GM18861 (cell line): Measurements from ENCODE around the gene SLC4A3.

Experiments
- ATAC-seq: cut with Tn5 transposase; IDR thresholded peaks from one replicate; pipeline ENCODE4 v1.9.1; 2021; ENCODE audit not compliant: unreplicated experiment

SLC4A3 gene

GRCh38 chr2:219611866-219612576, 15.4 kb upstream of the SLC4A3 start:
- ATAC-seq = no peak

DNA sequence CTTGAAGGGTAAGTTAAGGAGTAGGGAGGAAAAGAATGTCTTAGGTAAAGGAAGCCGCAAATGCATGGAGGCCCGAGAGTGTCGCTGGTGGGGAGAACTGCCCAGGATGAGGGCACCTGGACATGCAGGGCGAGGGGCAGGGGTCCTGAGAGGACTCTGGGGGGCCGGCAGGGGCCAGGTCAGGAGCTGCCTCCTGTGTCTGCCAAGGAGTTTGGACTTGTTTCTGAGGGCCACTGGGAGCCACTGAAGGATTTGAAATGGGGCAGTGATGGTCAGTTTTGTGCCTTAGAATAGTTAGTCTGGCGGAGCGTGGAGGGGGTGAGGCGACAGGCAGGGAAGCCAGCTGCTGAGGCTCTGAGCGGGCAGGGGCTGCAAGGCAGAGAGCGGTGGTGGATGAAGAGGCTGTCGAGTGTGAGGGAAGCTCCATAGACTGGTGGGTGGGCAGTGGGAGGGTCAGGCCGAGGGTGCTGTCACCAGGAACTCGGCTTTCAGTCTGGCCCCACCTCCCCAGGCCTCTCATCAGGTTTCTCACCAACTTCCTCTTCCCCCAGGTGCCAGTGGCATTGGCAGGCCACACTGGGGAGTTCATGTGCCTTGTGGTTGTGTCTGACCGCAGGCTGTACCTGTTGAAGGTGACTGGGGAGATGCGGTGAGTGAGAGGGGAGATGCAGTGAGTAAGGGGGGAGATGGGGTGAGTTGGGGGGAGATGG, 14.7 kb upstream of the SLC4A3 start:
- peak; percentile 57 for ATAC-seq

GRCh38 chr2:219613461-219614070, 13.9 kb upstream of the SLC4A3 start:
- no peak for ATAC-seq

DNA sequence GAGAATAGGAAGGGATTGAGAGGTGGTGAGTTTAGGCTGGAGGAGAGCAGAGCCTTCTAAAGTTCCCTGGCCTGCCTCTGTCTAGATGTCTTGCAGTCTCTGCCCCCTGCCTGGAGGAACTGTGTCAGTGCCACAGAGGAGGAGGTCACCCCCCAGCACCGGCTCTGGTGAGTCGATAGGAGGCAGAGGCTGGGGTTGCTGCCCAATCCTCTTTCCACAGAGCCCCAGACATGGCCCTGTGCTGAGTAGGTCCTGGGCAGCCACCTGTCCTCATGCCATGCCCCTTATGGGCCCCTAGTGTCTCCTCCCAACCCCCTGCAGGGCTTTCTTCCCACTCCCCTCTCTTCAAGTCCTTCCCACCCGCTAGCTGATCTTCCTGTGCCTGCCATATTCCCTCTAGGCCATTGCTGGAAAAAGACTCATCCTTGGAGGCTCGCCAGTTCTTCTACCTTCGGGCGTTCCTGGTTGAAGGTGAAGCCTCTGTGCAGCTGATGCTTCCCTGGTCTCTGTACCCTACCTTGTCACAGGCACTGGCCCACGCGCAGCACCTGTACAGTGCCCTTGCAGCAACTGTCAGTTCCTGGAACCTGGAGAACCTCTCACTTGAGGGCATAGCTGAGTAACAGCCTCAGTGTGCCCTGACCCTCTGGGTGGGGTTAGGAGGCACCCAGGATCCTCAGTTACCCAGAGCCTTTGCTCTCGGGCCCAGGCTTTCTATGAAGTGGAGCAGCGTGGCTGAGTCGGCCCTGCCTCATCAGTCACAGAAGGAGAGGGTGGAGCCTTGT, 13.2 kb upstream of the SLC4A3 start:
- no peak for ATAC-seq

DNA sequence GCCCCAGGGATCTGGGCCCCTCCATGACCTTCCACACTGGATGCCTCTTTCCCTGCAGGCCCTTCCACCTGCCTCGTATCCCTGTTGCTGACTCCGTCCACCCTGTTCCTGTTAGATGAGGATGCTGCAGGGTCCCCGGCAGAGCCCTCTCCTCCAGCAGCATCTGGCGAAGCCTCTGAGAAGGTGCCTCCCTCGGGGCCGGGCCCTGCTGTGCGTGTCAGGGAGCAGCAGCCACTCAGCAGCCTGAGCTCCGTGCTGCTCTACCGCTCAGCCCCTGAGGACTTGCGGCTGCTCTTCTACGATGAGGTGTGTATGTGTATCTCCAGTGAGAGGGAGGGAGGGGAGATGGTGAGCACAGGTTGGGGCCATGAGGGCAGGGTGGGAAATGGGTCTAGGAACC, 12.4 kb upstream of the SLC4A3 start:
- no peak for ATAC-seq

DNA sequence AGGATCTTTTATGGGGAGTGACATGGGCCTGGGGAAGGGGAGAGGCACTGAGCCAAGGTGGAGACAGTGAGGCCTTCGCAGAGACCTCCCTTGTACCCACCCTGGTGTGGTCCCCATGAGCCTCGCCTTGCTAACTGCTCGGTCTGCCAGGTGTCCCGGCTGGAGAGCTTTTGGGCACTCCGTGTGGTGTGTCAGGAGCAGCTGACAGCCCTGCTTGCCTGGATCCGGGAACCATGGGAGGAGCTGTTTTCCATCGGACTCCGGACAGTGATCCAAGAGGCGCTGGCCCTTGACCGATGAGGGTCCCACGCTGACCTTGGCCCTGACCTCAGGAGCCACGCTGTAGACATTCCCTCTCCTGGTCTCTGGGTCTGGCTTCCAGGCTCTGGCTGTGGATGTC, 11.5 kb upstream of the SLC4A3 start:
- no peak for ATAC-seq

DNA sequence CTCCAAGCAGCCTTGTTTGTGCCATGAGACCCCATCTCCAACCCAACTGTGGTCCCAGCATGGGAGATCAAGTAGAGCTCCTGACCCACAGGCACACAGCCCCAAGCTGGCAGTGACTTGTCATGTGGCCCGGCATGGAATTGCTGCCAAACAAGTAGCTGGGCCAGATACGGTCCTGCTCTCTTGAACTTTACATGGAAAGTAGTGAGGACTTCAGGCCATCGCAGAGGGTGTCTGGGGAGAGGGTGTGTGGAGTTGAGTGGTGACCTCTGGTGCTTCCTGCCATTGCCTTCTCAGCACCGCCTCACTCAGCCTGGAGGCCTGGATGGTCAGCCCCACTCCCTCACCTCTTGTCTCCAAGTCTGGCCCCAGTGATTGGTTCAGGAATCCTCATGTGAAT, 10.9 kb upstream of the SLC4A3 start:
- ATAC-seq = no peak

GRCh38 chr2:219618733-219619122, 8.7 kb upstream of the SLC4A3 start:
- ATAC-seq = no peak

GRCh38 chr2:219619235-219619634, 8.2 kb upstream of the SLC4A3 start:
- ATAC-seq = no peak

GRCh38 chr2:219620546-219620945, 6.9 kb upstream of the SLC4A3 start:
- ATAC-seq = no peak

DNA sequence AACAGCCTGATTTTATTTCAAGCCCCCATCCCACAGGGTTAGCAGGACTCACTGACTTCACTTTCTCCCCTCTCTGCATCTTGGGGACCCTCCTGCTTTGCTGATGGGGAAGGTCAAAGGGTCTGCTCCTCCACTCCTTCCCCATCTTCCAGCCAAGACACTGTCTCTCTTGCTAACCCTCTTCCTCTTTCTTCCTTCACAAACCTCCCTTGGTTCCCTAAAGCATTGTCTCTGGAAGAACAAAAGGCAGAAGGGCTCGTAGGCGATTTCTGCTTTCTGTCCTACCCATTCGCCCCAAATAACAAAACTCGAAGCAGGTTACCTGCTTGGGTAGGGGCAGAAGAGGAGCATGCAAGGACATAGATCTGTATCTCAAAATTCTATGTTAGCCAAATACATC, 5.5 kb upstream of the SLC4A3 start:
- no peak for ATAC-seq

- ATAC-seq = no peak
Measured at GRCh38 chr2:219622472-219622871, 5.0 kb upstream of the SLC4A3 start.

DNA sequence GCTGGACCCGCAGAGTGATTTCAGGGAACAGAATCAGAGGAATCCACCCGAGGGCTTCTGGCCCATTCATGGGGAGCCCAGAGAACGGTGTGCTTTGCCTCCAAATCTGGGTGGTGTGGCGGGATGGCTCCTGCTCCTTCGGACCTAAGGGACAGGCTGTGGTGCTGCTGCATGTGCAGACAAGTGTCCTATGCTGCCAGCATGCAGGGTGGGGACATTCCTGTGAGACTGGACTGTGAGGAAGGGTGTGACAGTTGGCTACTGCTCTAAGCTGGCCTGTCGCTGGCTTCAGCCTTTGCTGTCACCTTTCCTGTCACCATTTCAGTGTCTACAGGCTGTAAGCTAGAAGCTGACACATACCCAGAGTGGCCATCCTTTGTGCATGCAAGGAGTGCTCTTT, 2.9 kb upstream of the SLC4A3 start:
- ATAC-seq = no peak

DNA sequence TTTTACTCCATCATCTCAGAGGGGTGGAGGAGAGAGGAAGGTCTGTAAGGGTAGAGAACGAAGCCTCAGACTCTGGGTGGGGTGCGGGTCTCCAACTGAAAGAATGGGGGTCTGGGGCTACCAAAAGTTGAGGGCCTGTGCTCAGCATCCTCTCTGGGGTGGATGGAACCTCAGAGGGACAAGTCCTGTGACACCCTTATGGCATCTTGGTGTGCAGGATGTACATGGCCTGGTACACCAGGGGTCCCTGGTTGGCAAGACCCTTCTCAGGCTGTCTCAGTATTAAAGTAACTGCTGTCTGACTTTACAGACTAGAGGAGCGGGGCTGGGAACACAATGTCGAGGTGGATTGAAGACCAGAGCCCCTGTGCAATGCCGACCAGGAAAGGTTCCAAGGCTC, 2.3 kb upstream of the SLC4A3 start:
- no peak for ATAC-seq

GRCh38 chr2:219626540-219626939, 890 bp upstream of the SLC4A3 start:
- no peak for ATAC-seq

DNA sequence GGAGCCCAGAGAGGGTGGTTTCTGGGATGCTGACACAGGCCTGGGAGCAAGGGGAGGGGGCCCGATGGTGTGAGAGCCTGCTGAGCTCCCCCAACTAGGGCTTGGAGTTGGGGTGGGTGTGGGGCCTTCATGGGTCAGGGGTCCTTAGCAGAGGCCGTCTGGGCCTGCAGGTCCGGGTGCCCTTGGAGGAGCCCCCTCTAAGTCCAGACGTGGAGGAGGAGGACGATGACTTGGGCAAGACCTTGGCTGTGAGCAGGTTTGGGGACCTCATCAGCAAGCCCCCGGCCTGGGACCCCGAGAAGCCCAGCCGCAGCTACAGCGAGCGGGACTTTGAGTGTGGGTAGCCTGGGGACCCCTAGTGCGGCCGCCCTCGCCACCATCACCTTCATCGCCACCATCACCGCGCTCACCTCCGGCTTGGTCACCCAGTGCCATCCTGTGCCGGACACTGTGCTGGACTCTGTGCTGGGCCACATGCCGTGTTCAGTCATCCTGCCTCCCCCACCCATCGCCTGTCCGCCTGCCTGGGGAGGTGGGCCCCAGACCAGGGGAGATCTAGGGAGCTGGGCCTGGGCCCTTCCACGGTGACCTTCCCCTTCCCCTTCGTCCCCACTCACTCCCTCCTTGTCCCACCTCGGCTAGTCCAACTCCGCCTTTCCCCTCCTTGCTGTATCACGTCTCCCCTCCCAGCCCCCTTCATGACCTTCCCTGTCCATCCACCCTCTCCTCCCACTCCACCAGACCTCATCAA, 980 bp downstream of the SLC4A3 start:
- ATAC-seq = no peak

DNA sequence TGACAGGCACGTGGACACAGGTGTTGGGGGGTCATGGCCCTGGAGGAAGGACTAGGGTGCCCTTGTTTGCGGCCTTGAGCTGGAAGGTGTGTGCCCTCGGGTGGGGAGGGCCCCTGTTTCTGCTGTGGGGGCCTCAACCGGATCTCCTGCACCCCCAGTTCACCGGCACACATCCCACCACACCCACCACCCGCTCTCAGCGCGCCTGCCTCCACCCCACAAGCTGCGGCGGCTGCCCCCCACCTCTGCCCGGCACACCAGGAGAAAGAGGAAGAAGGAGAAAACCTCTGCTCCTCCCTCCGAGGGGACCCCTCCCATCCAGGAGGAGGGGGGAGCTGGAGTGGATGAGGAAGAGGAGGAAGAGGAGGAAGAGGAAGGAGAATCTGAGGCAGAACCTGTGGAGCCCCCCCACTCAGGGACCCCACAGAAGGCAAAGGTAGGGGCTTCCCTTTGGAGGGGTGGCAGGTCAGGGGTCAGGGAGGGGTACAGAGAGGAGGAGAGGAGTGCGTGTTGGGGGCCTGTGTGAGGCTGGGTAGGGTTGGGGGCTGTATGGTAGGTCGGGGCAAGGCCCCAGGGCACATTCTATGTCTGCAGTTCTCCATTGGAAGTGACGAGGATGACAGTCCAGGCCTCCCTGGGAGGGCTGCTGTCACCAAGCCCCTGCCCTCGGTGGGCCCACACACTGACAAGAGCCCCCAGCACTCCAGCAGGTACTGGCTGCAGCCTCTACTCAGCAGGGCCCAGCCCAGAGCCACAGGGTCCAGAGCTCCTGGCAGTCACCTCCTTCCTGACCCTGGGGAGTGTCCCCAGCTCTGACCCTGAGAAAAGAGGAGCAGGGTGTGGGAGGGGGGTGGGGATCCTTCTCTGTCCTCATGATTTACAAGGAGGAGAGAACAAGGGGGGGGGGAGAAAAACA, 1.8 kb downstream of the SLC4A3 start:
- no peak for ATAC-seq

GRCh38 chr2:219629976-219630695, 2.7 kb downstream of the SLC4A3 start:
- no peak for ATAC-seq

- ATAC-seq = no peak
Measured at GRCh38 chr2:219630770-219631405, 3.5 kb downstream of the SLC4A3 start.
